Ascending aorta (tissue), 2 donors: ENCODE results near the gene ANKMY1. TPM values are rescaled to one million over a fixed set of nuclear protein-coding genes. Genes with fewer than 3 reads are reported as not detected.
A peak's percentile ranks its signal among the peaks of the same experiment; 100 is the strongest.

Experiments
- DNase-seq, 2 donors: peaks; one replicate each; pipeline ENCODE4 v3.0.0-alpha.2; 2019; ENCODE audit warnings: low spot score in 2 of 2
- H3K27ac ChIP-seq, 2 donors: fragments of 200-600 bp; sonication (generic); one replicate each; pipeline ENCODE4 v1.5.1; 2016 to 2017; ENCODE audit warnings: mild to moderate bottlenecking in 1 of 2
- H3K27me3 ChIP-seq: fragments of 200-600 bp; sonication (generic); one replicate; pipeline ENCODE4 v1.5.1; 2017
- H3K36me3 ChIP-seq, 2 donors: fragments of 200-600 bp; sonication (generic); one replicate each; pipeline ENCODE4 v1.5.1; 2016
- H3K4me1 ChIP-seq, 2 donors: fragments of 200-600 bp; sonication (generic); one replicate each; pipeline ENCODE4 v1.5.1; 2016 to 2017; ENCODE audit warnings: mild to moderate bottlenecking in 1 of 2
- H3K4me3 ChIP-seq, 2 donors: fragments of 200-600 bp; sonication (generic); one replicate each; pipeline ENCODE4 v1.5.1; 2016 to 2017; ENCODE audit warnings: mild to moderate bottlenecking in 1 of 2
- H3K9me3 ChIP-seq, 2 donors: fragments of 200-600 bp; sonication (generic); one replicate each; pipeline ENCODE4 v1.5.1; 2016
- intact Hi-C: fragments of 100-400 bp; cut with DNase I; formaldehyde crosslinking; loops from one replicate; pipeline ENCODE4 v1.15.1; 2023
- total RNA-seq: library from RNA; depleted of rRNA; stranded (reverse); fragments of >200 nt; gene quantifications from one replicate; pipeline ENCODE4 v1.1.0, GENCODE V29; 2016
- TF ChIP-seq, protein P1 (sequence below), 3 experiments: fragments of 200-600 bp in 2 of 3; fragments of 450-650 bp in 1 of 3; sonication (generic) in 2 of 3; IDR thresholded peaks; one replicate each; pipeline ENCODE4 v1.5.1; 2016 to 2019; ENCODE audit warnings: antibody characterized with exemption in 3 of 3, mild to moderate bottlenecking in 1 of 3, moderate library complexity in 1 of 3

ANKMY1 gene
- total RNA-seq, 1 donor from 2014 or later, result 14.4 TPM

DNA sequence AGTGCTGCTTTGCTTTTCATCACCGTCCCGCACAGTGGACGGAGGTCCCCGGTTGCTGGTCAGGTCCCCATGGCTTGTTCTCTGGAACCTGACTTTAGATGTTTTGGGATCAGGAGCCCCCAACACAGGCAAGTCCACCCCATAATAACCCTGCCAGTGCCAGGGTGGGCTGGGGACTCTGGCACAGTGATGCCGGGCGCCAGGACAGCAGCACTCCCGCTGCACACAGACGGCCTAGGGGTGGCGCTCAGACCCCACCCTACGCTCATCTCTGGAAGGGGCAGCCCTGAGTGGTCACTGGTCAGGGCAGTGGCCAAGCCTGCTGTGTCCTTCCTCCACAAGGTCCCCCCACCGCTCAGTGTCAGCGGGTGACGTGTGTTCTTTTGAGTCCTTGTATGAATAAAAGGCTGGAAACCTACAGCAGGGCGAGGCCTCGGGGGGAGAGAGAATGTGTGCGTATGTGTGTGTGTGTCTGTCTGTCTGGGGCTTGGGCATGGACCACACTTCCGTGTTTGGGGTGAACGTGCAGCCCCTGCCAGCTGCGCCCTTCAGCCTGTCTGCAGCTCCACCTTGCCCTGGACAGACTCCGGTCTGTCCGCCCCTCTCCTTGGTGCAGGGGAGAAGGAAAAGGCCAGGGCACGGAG, 90.0 kb downstream of the ANKMY1 start:
- Histone ChIP-seq H3K9me3 (peaks cover 0 to 4% of the 10 kb centered on the region in 2 donors), H3K27ac (no peak overlapping the region), H3K4me3 (no peak overlapping the region), H3K27me3 (no peaks in the 10 kb centered on the region), H3K36me3 (peaks cover 30 to 34% of the 10 kb centered on the region in 2 donors), H3K4me1 (no peaks in the 10 kb centered on the region)
- DNase-seq, result peak in 1 of 2 donors; percentile 7
- intact Hi-C loops, result no loop called here
- TF ChIP-seq, protein P1, sequence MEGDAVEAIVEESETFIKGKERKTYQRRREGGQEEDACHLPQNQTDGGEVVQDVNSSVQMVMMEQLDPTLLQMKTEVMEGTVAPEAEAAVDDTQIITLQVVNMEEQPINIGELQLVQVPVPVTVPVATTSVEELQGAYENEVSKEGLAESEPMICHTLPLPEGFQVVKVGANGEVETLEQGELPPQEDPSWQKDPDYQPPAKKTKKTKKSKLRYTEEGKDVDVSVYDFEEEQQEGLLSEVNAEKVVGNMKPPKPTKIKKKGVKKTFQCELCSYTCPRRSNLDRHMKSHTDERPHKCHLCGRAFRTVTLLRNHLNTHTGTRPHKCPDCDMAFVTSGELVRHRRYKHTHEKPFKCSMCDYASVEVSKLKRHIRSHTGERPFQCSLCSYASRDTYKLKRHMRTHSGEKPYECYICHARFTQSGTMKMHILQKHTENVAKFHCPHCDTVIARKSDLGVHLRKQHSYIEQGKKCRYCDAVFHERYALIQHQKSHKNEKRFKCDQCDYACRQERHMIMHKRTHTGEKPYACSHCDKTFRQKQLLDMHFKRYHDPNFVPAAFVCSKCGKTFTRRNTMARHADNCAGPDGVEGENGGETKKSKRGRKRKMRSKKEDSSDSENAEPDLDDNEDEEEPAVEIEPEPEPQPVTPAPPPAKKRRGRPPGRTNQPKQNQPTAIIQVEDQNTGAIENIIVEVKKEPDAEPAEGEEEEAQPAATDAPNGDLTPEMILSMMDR (IDR thresholded peaks at IDR 0.05), result no peak

DNA sequence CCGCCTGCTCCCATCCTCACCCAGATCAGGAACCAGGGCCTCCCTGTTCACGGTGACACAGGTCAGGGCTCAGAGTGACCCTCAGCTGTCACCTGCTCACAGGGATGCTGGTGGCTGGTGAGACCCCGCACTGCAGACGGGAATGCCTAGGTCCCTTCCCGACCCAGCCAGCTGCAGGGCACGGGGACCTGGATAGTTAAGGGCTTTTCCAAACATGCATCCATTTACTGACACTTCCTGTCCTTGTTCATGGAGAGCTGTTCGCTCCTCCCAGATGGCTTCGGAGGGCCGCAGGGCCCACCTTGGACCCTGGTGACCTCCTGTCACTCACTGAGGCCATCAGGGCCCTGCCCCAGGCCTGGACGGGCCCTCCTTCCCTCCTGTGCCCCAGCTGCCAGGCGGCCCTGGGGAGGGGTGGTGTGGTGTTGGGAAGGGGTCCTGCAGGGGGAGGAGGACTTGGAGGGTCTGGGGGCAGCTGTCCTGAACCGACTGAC, 90.6 kb downstream of the ANKMY1 start:
- intact Hi-C loops, result no loop called here
- Histone ChIP-seq H3K36me3 (peaks cover 36 to 40% of the 10 kb centered on the region in 2 donors), H3K4me3 (no peak overlapping the region), H3K9me3 (no peaks in the 10 kb centered on the region), H3K27me3 (no peaks in the 10 kb centered on the region), H3K4me1 (no peaks in the 10 kb centered on the region), H3K27ac (no peak overlapping the region)
- DNase-seq, result no peak
- TF ChIP-seq, protein P1 (IDR thresholded peaks at IDR 0.05), result no peak

DNA sequence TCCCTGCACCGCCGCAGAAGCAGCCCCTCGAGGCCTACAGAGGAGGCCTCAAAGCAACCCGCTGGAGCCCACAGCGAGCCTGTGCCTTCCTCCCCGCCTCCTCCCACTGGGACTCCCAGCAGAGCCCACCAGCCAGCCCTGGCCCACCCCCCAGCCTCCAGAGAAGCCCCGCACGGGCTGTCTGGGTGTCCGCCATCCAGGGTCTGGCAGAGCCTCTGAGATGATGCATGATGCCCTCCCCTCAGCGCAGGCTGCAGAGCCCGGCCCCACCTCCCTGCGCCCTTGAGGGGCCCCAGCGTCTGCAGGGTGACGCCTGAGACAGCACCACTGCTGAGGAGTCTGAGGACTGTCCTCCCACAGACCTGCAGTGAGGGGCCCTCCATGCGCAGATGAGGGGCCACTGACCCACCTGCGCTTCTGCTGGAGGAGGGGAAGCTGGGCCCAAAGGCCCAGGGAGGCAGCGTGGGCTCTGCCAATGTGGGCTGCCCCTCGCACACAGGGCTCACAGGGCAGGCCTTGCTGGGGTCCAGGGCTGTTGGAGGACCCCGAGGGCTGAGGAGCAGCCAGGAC, 91.1 kb downstream of the ANKMY1 start:
- Histone ChIP-seq H3K4me1 (no peaks in the 10 kb centered on the region), H3K36me3 (peaks cover 41 to 44% of the 10 kb centered on the region in 2 donors), H3K27ac (no peak overlapping the region), H3K9me3 (no peaks in the 10 kb centered on the region), H3K27me3 (no peaks in the 10 kb centered on the region), H3K4me3 (no peak overlapping the region)
- intact Hi-C loops, result no loop called here
- peak; percentile 5 to 55 for DNase-seq
- TF ChIP-seq, protein P1 (IDR thresholded peaks at IDR 0.05), result no peak

DNA sequence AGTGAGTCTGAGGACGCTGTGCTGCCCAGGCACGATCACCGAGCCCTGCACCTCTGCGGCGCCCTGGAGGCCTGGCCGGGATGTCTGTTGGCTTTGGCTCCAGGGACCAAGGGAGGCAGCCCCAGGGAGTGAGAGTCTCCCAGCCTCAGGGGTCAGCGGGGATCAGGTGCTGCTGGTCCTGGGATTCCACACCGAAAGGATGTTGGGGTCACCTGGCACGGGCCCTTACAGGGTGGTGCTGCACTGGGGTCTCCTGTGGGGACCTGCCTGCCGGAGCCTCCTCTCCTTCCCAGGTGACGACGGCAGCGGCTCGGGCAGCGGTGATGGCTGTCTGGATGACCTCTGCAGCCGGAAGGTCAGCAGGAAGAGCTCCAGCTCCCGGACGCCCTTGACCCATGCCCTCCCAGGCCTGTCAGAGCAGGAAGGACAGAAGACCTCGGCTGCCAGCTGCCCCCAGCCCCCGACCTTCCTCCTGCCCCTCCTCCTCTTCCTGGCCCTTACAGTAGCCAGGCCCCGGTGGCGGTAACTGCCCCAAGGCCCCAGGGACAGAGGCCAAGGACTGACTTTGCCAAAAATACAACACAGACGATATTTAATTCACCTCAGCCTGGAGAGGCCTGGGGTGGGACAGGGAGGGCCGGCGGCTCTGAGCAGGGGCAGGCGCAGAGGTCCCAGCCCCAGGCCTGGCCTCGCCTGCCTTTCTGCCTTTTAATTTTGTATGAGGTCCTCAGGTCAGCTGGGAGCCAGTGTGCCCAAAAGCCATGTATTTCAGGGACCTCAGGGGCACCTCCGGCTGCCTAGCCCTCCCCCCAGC, 91.8 kb downstream of the ANKMY1 start:
- Histone ChIP-seq H3K27ac (no peak overlapping the region), H3K36me3 (peaks cover 47 to 49% of the 10 kb centered on the region in 2 donors), H3K27me3 (no peaks in the 10 kb centered on the region), H3K4me3 (no peak overlapping the region), H3K9me3 (no peaks in the 10 kb centered on the region), H3K4me1 (no peaks in the 10 kb centered on the region)
- intact Hi-C loops, result no loop called here
- DNase-seq, result peak in 1 of 2 donors; percentile 60
- TF ChIP-seq, protein P1 (IDR thresholded peaks at IDR 0.05), result no peak

- H3K4me1 ChIP-seq, result no peaks in the 10 kb centered on the region
- peaks cover 48 to 50% of the 10 kb centered on the region in 2 donors for H3K36me3 ChIP-seq
- DNase-seq, result peak; percentile 6 to 62
- H3K27ac ChIP-seq, result no peak overlapping the region
- H3K4me3 ChIP-seq, result no peak overlapping the region
- TF ChIP-seq, protein P1 (IDR thresholded peaks at IDR 0.05), result no peak
- no peaks in the 10 kb centered on the region for H3K9me3 ChIP-seq
- H3K27me3 ChIP-seq, result no peaks in the 10 kb centered on the region
- intact Hi-C loops, result no loop called here
Measured at GRCh38 chr2:240465268-240465764, 92.5 kb downstream of the ANKMY1 start.
